IMR-90 (cell line): Measurements from ENCODE around the gene SPRED3. TPM values are rescaled to one million over a fixed set of nuclear protein-coding genes. Genes with fewer than 3 reads are reported as not detected.

ENCODE experiments used
- ATAC-seq: fragments of 200-7000 bp; cut with Tn5 transposase; 2 replicates; pipeline ENCODE4 v1.9.1; 2020; ENCODE audit warnings: low read depth, mild to moderate bottlenecking, moderate library complexity
- BruUV-seq: library from RNA; stranded (reverse); fragments of 400-500 nt; replicated peaks from 2 replicates; lab custom pipeline; 2021; lab: Mats Ljungman, UMichigan
- CTCF ChIA-PET: fragments of 300-600 bp; formaldehyde crosslinking; extraction: SDS; loops from one replicate; lab custom pipeline; 2021; ENCODE audit warnings: antibody characterized with exemption; lab: Yijun Ruan, JAX
- POLR2A ChIA-PET: fragments of 300-600 bp; sonication (Branson Sonifier 250); formaldehyde crosslinking; loops from one replicate; lab custom pipeline; 2022; ENCODE audit warnings: antibody characterized with exemption; ENCODE audit not compliant: unreplicated experiment; lab: Charles Lee
- DNase-seq: peaks from one replicate; pipeline ENCODE4 v3.0.0; 2013
- H2AFZ ChIP-seq: replicated peaks from 2 replicates; pipeline ENCODE3; 2013; ENCODE audit warnings: low read length, mild to moderate bottlenecking; ENCODE audit not compliant: poor library complexity
- H2AK5ac ChIP-seq: 2 replicates; pipeline ENCODE4 v1.6.1; 2013; ENCODE audit warnings: low read depth, low read length, inconsistent platforms
- H2AK9ac ChIP-seq: replicated peaks from 2 replicates; pipeline ENCODE3; 2013; ENCODE audit warnings: mild to moderate bottlenecking, low read depth, low read length, moderate library complexity; ENCODE audit not compliant: poor library complexity
- H2BK120ac ChIP-seq: 2 replicates; pipeline ENCODE4 v1.6.1; 2013; ENCODE audit warnings: low read depth, low read length, inconsistent platforms
- H2BK15ac ChIP-seq: 3 replicates; pipeline ENCODE4 v1.6.1; 2013; ENCODE audit warnings: low read depth, low read length, inconsistent platforms
- H2BK20ac ChIP-seq: 2 replicates; pipeline ENCODE4 v1.6.1; 2013; ENCODE audit warnings: low read depth, mild to moderate bottlenecking, inconsistent platforms, low read length, moderate library complexity
- H2BK5ac ChIP-seq: 2 replicates; pipeline ENCODE4 v1.6.1; 2013; ENCODE audit warnings: mild to moderate bottlenecking, low read depth, low read length, inconsistent platforms; ENCODE audit not compliant: poor library complexity, severe bottlenecking
- H3K14ac ChIP-seq: replicated peaks from 2 replicates; pipeline ENCODE4 v1.6.1; 2013; ENCODE audit warnings: low read depth, low read length, inconsistent platforms
- H3K18ac ChIP-seq: 2 replicates; pipeline ENCODE4 v1.6.1; 2013; ENCODE audit warnings: low read depth, low read length, control low read depth
- H3K23ac ChIP-seq: 2 replicates; pipeline ENCODE4 v1.6.1; 2013; ENCODE audit warnings: low read depth, low read length, inconsistent platforms
- H3K27ac ChIP-seq: 2 replicates; pipeline ENCODE4 v1.5.1; 2013; ENCODE audit warnings: mild to moderate bottlenecking, control low read depth, low read length; ENCODE audit not compliant: insufficient read depth
- H3K27me3 ChIP-seq: 2 replicates; pipeline ENCODE4 v1.6.1; 2013; ENCODE audit warnings: low read length; ENCODE audit not compliant: control insufficient read depth, insufficient read depth
- H3K36me3 ChIP-seq: 2 replicates; pipeline ENCODE4 v1.6.1; 2013; ENCODE audit warnings: low read length, mixed read lengths; ENCODE audit not compliant: control insufficient read depth, insufficient read depth
- H3K4ac ChIP-seq: 2 replicates; pipeline ENCODE4 v1.6.1; 2013; ENCODE audit warnings: low read depth, low read length, inconsistent platforms
- H3K4me1 ChIP-seq: 2 replicates; pipeline ENCODE4 v1.6.1; 2013; ENCODE audit warnings: low read length, mixed read lengths; ENCODE audit not compliant: control insufficient read depth, insufficient read depth
- H3K4me2 ChIP-seq: 2 replicates; pipeline ENCODE4 v1.6.1; 2013; ENCODE audit warnings: low read depth, mild to moderate bottlenecking, control low read depth, low read length, moderate library complexity
- H3K4me3 ChIP-seq: 2 replicates; pipeline ENCODE4 v1.5.1; 2013; ENCODE audit warnings: low read depth, mild to moderate bottlenecking, control low read depth, low read length, moderate library complexity; ENCODE audit not compliant: insufficient read depth
- H3K56ac ChIP-seq: 2 replicates; pipeline ENCODE4 v1.6.1; 2013; ENCODE audit warnings: low read length, inconsistent platforms; ENCODE audit not compliant: insufficient read depth; ENCODE audit errors: extremely low read depth
- H3K79me1 ChIP-seq, 2 experiments: 2 replicates each; pipeline ENCODE4 v1.6.1; 2013; ENCODE audit warnings: low read length in 2 of 2, inconsistent platforms in 1 of 2, low read depth in 1 of 2
- H3K9ac ChIP-seq: 2 replicates; pipeline ENCODE4 v1.6.1; 2013; ENCODE audit warnings: low read depth, low read length, control low read depth
- H3K9me1 ChIP-seq: 2 replicates; pipeline ENCODE4 v1.6.1; 2013; ENCODE audit warnings: low read length, inconsistent platforms; ENCODE audit not compliant: insufficient read depth
- H3K9me3 ChIP-seq: 2 replicates; pipeline ENCODE4 v1.6.1; 2013; ENCODE audit warnings: low read length; ENCODE audit not compliant: control insufficient read depth, insufficient read depth
- H4K20me1 ChIP-seq: 2 replicates; pipeline ENCODE4 v1.6.1; 2013; ENCODE audit warnings: low read length, inconsistent platforms; ENCODE audit not compliant: insufficient read depth
- H4K5ac ChIP-seq: 2 replicates; pipeline ENCODE4 v1.6.1; 2013; ENCODE audit warnings: mild to moderate bottlenecking, low read depth, low read length, control low read depth
- H4K8ac ChIP-seq, 2 experiments: 2 replicates each; pipeline ENCODE4 v1.6.1; 2013; ENCODE audit warnings: low read depth in 2 of 2, low read length in 2 of 2, control low read depth in 1 of 2, inconsistent platforms in 1 of 2
- H4K91ac ChIP-seq: 2 replicates; pipeline ENCODE4 v1.6.1; 2013; ENCODE audit warnings: low read depth, low read length, inconsistent platforms; ENCODE audit not compliant: insufficient read depth
- BHLHE40 ChIP-seq: fragments of 150-350 bp; IDR thresholded peaks from 2 replicates; pipeline ENCODE4 v1.6.1; 2016; ENCODE audit warnings: mild to moderate bottlenecking, low read depth, low read length
- CHD1 ChIP-seq: IDR thresholded peaks from 2 replicates; pipeline ENCODE4 v1.6.1; 2012; ENCODE audit warnings: low read depth, low read length, improper control_type of control experiment
- CTCF ChIP-seq: conservative IDR thresholded peaks from 2 replicates; pipeline ENCODE4 v1.5.1; 2012; ENCODE audit warnings: mild to moderate bottlenecking, low read depth, low read length, improper control_type of control experiment
- ELK1 ChIP-seq: fragments of 150-350 bp; IDR thresholded peaks from 2 replicates; pipeline ENCODE4 v1.6.1; 2016; ENCODE audit warnings: low read depth, mild to moderate bottlenecking, low read length, moderate library complexity, borderline replicate concordance
- FOS ChIP-seq: fragments of 150-350 bp; IDR thresholded peaks from 2 replicates; pipeline ENCODE4 v1.6.1; 2016; ENCODE audit warnings: low read depth, low read length
- MAFK ChIP-seq: IDR thresholded peaks from 2 replicates; pipeline ENCODE4 v1.6.1; 2012; ENCODE audit warnings: low read depth, low read length, improper control_type of control experiment
- MAZ ChIP-seq: IDR thresholded peaks from 2 replicates; pipeline ENCODE4 v1.6.1; 2012; ENCODE audit warnings: low read depth, mild to moderate bottlenecking, low read length, improper control_type of control experiment, moderate library complexity, borderline replicate concordance
- MXI1 ChIP-seq: IDR thresholded peaks from 2 replicates; pipeline ENCODE4 v1.6.1; 2012; ENCODE audit warnings: low read depth, mild to moderate bottlenecking, low read length, moderate library complexity, borderline replicate concordance
- NFE2L2 ChIP-seq: fragments of 150-350 bp; IDR thresholded peaks from 2 replicates; pipeline ENCODE4 v1.6.1; 2016; ENCODE audit warnings: low read depth, mild to moderate bottlenecking, low read length
- POLR2A ChIP-seq: IDR thresholded peaks from 2 replicates; pipeline ENCODE4 v1.6.1; 2012; ENCODE audit warnings: mild to moderate bottlenecking, low read depth, low read length
- RCOR1 ChIP-seq: IDR thresholded peaks from 2 replicates; pipeline ENCODE4 v1.6.1; 2012; ENCODE audit warnings: mild to moderate bottlenecking, low read length, improper control_type of control experiment; ENCODE audit not compliant: insufficient replicate concordance
- RFX5 ChIP-seq: IDR thresholded peaks from 2 replicates; pipeline ENCODE4 v1.8.0; 2012; ENCODE audit warnings: low read depth, mild to moderate bottlenecking, low read length, moderate library complexity
- SMC3 ChIP-seq: fragments of 150-350 bp; IDR thresholded peaks from 2 replicates; pipeline ENCODE4 v1.6.1; 2016; ENCODE audit warnings: low read depth, mild to moderate bottlenecking, antibody characterized with exemption, low read length, moderate library complexity
- USF2 ChIP-seq: fragments of 150-350 bp; IDR thresholded peaks from 2 replicates; pipeline ENCODE4 v1.6.1; 2017; ENCODE audit warnings: mild to moderate bottlenecking, antibody characterized with exemption, low read length, low read depth
- WGBS, 2 experiments: methylation state at CpG; one replicate each; pipeline versions ENCODE4 v1.1.5 to v1.1.7; 2013; ENCODE audit warnings: missing lambda C conversion rate in 2 of 2; ENCODE audit not compliant: insufficient read length in 1 of 2; ENCODE audit errors: extremely low coverage in 2 of 2; 5-methylcytosine and 5-hydroxymethylcytosine counted together
- dilution Hi-C: fragments of 300-500 bp; cut with HindIII; formaldehyde crosslinking; loops from one replicate; pipeline ENCODE4 v1.14.3; 2018; ENCODE audit warnings: low sequenced_read_pairs; ENCODE audit not compliant: unreplicated experiment
- in situ Hi-C: fragments of 300-500 bp; cut with MboI; formaldehyde crosslinking; loops from 3 replicates; pipeline ENCODE4 v1.14.3; 2019; ENCODE audit warnings: low sequenced_read_pairs, inconsistent platforms, mixed read lengths
- intact Hi-C: fragments of 100-400 bp; cut with micrococcal nuclease; formaldehyde crosslinking; loops from 2 replicates; pipeline ENCODE4 v1.10.0; 2022
- polyA plus RNA-seq, 3 experiments: library from polyadenylated mRNA; depleted of rRNA; stranded (reverse); fragments of >200 nt; gene quantifications; 2 replicates each; pipeline ENCODE4 v1.2.3, GENCODE V29; 2012; ENCODE audit warnings: low replicate concordance in 1 of 3
- total RNA-seq: library from RNA; depleted of rRNA; stranded (reverse); fragments of >200 nt; gene quantifications from 2 replicates; pipeline ENCODE4 v1.2.3, GENCODE V29; 2012

SPRED3 gene
- total and polyA plus RNA-seq, 2 of the 4 experiments (the other 2 are of a cell fraction), result 0.90 to 7.9 TPM

- no peak for TF ChIP-seq POLR2A
Observed at GRCh38 chr19:38392707-38393308, 4.3 kb downstream of the SPRED3 start (continued).

- ChIA-PET CTCF (no interaction called here), POLR2A (no interaction called here)
- Histone ChIP-seq H4K91ac (no peak overlapping the region), H3K4me1 (peaks cover 4% of the 10 kb centered on the region), H2BK5ac (no peak overlapping the region), H2BK120ac (no peak overlapping the region), H3K27ac (no peak overlapping the region), H4K20me1 (no peaks in the 10 kb centered on the region), H3K23ac (no peak overlapping the region), H3K79me1 (peaks cover 7 to 25% of the 10 kb centered on the region in 2 experiments; a peak in 3 of 4 replicates), H4K5ac (no peak overlapping the region), H3K27me3 (no peaks in the 10 kb centered on the region), H3K56ac (no peak overlapping the region), H3K9me1 (peaks cover 3% of the 10 kb centered on the region; the same call in 1 of the 2 replicates), H4K8ac (no peak overlapping the region), H3K18ac (no peak overlapping the region), H2AFZ (no peak overlapping the region), H2AK5ac (no peak overlapping the region), H3K36me3 (peaks cover 25% of the 10 kb centered on the region), H3K9me3 (no peaks in the 10 kb centered on the region), H3K14ac (no peak overlapping the region), H3K9ac (no peak overlapping the region), H2AK9ac (no peak overlapping the region), H2BK15ac (no peak overlapping the region), H3K4me2 (no peak overlapping the region), H3K4me3 (no peak overlapping the region), H3K4ac (no peak overlapping the region), H2BK20ac (no peak overlapping the region)
- BruUV-seq, result no TSS peak
- in situ Hi-C loops (no loop called here), dilution Hi-C loops (no loop called here), intact Hi-C loops (no loop called here)
- no peak for ATAC-seq
- no peak for DNase-seq
- 67% methylated on average over 12 of the region's 30 CpGs; no CpG with 5 or more reads in 1 of the 2 experiments for WGBS, 2 experiments
- no peak for TF ChIP-seq CTCF
- no peak for TF ChIP-seq POLR2A
- no peak for TF ChIP-seq BHLHE40
- TF ChIP-seq SMC3, result no peak
- no peak for TF ChIP-seq RFX5
- TF ChIP-seq MXI1, result no peak
- no peak for TF ChIP-seq FOS
- no peak for TF ChIP-seq RCOR1
- TF ChIP-seq CHD1, result no peak
- TF ChIP-seq USF2, result no peak
- TF ChIP-seq MAFK, result no peak
- TF ChIP-seq NFE2L2, result no peak
- no peak for TF ChIP-seq MAZ
- TF ChIP-seq ELK1, result no peak
Observed at GRCh38 chr19:38394488-38394887, 6.0 kb downstream of the SPRED3 start.
